ENCODE measurements around the gene NAV3.

- no peak for TF ChIP-seq CTCF (IDR thresholded peaks at IDR 0.05; ENCODE audit: poor library complexity, severe bottlenecking)
- TF ChIP-seq EP300 (conservative IDR thresholded peaks at IDR 0.05; ENCODE audit: poor library complexity, severe bottlenecking) = no peak
- TF ChIP-seq RAD21 (conservative IDR thresholded peaks at IDR 0.05) = no peak
- no peak for TF ChIP-seq EZH2 (IDR thresholded peaks at IDR 0.05; ENCODE audit: borderline replicate concordance, insufficient read depth, low read length, poor library complexity, severe bottlenecking)
- no peak for TF ChIP-seq POLR2AphosphoS5 (IDR thresholded peaks at IDR 0.05)
- TF ChIP-seq, protein P1, sequence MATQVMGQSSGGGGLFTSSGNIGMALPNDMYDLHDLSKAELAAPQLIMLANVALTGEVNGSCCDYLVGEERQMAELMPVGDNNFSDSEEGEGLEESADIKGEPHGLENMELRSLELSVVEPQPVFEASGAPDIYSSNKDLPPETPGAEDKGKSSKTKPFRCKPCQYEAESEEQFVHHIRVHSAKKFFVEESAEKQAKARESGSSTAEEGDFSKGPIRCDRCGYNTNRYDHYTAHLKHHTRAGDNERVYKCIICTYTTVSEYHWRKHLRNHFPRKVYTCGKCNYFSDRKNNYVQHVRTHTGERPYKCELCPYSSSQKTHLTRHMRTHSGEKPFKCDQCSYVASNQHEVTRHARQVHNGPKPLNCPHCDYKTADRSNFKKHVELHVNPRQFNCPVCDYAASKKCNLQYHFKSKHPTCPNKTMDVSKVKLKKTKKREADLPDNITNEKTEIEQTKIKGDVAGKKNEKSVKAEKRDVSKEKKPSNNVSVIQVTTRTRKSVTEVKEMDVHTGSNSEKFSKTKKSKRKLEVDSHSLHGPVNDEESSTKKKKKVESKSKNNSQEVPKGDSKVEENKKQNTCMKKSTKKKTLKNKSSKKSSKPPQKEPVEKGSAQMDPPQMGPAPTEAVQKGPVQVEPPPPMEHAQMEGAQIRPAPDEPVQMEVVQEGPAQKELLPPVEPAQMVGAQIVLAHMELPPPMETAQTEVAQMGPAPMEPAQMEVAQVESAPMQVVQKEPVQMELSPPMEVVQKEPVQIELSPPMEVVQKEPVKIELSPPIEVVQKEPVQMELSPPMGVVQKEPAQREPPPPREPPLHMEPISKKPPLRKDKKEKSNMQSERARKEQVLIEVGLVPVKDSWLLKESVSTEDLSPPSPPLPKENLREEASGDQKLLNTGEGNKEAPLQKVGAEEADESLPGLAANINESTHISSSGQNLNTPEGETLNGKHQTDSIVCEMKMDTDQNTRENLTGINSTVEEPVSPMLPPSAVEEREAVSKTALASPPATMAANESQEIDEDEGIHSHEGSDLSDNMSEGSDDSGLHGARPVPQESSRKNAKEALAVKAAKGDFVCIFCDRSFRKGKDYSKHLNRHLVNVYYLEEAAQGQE (IDR thresholded peaks at IDR 0.05; ENCODE audit: borderline replicate concordance) = no peak
Measured at GRCh38 chr12:78183824-78184223, 353.1 kb downstream of the NAV3 start.

All from neural cell (in vitro differentiated cells).